ENCODE measurements around the gene SUN3. TPM values are rescaled to one million over a fixed set of nuclear protein-coding genes. Genes with fewer than 3 reads are reported as not detected.
"Not testable (repeated sequence)": the region's sequence is repeated elsewhere in the genome, so short reads cannot be mapped to it uniquely, and the experiment has no call there.

SUN3 gene
- total RNA-seq, 1 donor from 2014 or later: not detected

- no peaks in the 10 kb centered on the region for H3K4me1 ChIP-seq
- no peaks in the 10 kb centered on the region for H3K36me3 ChIP-seq
- intact Hi-C loops (cut with DNase I): loop anchor here (10.0 kb wide), 1 partner anchor 475 kb away; no protein-coding TSS in a partner anchor
- DNase-seq (ENCODE audit: low spot score in 2 of 2): no peak
- H3K27ac ChIP-seq: no peak overlapping the region
- TF ChIP-seq CTCF (IDR thresholded peaks at IDR 0.05): no peak
- H3K4me3 ChIP-seq: no peak overlapping the region
- no peaks in the 10 kb centered on the region for H3K9me3 ChIP-seq
- no peaks in the 10 kb centered on the region for H3K27me3 ChIP-seq
Observed at GRCh38 chr7:47999413-47999812, 29.5 kb downstream of the SUN3 start.

GRCh38 chr7:47992446-47992845 lies 36.5 kb downstream of the SUN3 start:
- Histone ChIP-seq H3K4me3 (peak overlapping the region in 1 of 2 donors; percentile 67), H3K9me3 (no peaks in the 10 kb centered on the region), H3K27ac (no peak overlapping the region), H3K27me3 (no peaks in the 10 kb centered on the region), H3K4me1 (no peaks in the 10 kb centered on the region), H3K36me3 (no peaks in the 10 kb centered on the region)
- TF ChIP-seq CTCF (IDR thresholded peaks at IDR 0.05): no peak
- intact Hi-C loops (cut with DNase I): loop anchor here (10.0 kb wide), 1 partner anchor 482 kb away; no protein-coding TSS in a partner anchor
- no peak for DNase-seq (ENCODE audit: low spot score in 2 of 2)

- Histone ChIP-seq H3K4me1 (no peaks in the 10 kb centered on the region), H3K36me3 (no peaks in the 10 kb centered on the region), H3K4me3 (peak overlapping the region; percentile 50 to 67), H3K9me3 (no peaks in the 10 kb centered on the region), H3K27me3 (no peaks in the 10 kb centered on the region), H3K27ac (peak overlapping the region in 1 of 2 donors; percentile 38)
- DNase-seq (ENCODE audit: low spot score in 2 of 2): peak; percentile 53 to 88
- intact Hi-C loops (cut with DNase I): loop anchor here (1.0 to 10.0 kb wide), 2 partner anchors 118 to 483 kb away; no protein-coding TSS in a partner anchor
- TF ChIP-seq CTCF (IDR thresholded peaks at IDR 0.05): peak; percentile 49 to 74 (median 56)
Observed at GRCh38 chr7:47991741-47992311, 37.1 kb downstream of the SUN3 start.

- Histone ChIP-seq H3K27me3 (no peaks in the 10 kb centered on the region), H3K9me3 (no peaks in the 10 kb centered on the region), H3K36me3 (no peaks in the 10 kb centered on the region), H3K27ac (peak overlapping the region in 1 of 2 donors; percentile 38), H3K4me3 (peak overlapping the region in 1 of 2 donors; percentile 67), H3K4me1 (no peaks in the 10 kb centered on the region)
- intact Hi-C loops (cut with DNase I): loop anchor here (1.0 to 10.0 kb wide), 2 partner anchors 119 to 484 kb away; no protein-coding TSS in a partner anchor
- DNase-seq (ENCODE audit: low spot score in 2 of 2): no peak
- no peak for TF ChIP-seq CTCF (IDR thresholded peaks at IDR 0.05)
Observed at GRCh38 chr7:47991270-47991669, 37.6 kb downstream of the SUN3 start.

- Histone ChIP-seq H3K27ac (no peak overlapping the region), H3K4me1 (no peaks in the 10 kb centered on the region), H3K4me3 (no peak overlapping the region), H3K9me3 (no peaks in the 10 kb centered on the region), H3K27me3 (no peaks in the 10 kb centered on the region), H3K36me3 (no peaks in the 10 kb centered on the region)
- intact Hi-C loops (cut with DNase I): loop anchor here (10.0 kb wide), 1 partner anchor 484 kb away; no protein-coding TSS in a partner anchor
- TF ChIP-seq CTCF (IDR thresholded peaks at IDR 0.05): no peak
- DNase-seq (ENCODE audit: low spot score in 2 of 2): no peak
Observed at GRCh38 chr7:47990592-47990991, 38.3 kb downstream of the SUN3 start.

GRCh38 chr7:47989607-47990400 lies 39.1 kb downstream of the SUN3 start:
- intact Hi-C loops (cut with DNase I): loop anchor here (10.0 kb wide), 1 partner anchor 485 kb away; no protein-coding TSS in a partner anchor
- not testable (repeated sequence) for H3K36me3 ChIP-seq, H3K27ac ChIP-seq

More at GRCh38 chr7:47989607-47990400, 39.1 kb downstream of the SUN3 start:
- not testable (repeated sequence) for H3K4me3 ChIP-seq; H3K27me3 ChIP-seq; H3K4me1 ChIP-seq; H3K9me3 ChIP-seq; DNase-seq (ENCODE audit: low spot score in 2 of 2)
